H9 (cell line): ENCODE data around the gene PARD3. TPM values are rescaled to one million over a fixed set of nuclear protein-coding genes. Genes with fewer than 3 reads are reported as not detected.

Experiments
- DNase-seq: peaks from one replicate; pipeline ENCODE4 v3.0.0-alpha.2; 2017
- H2AFZ ChIP-seq: one replicate; pipeline ENCODE4 v1.6.1; 2013; ENCODE audit warnings: mild to moderate bottlenecking, low read length, control low read depth, moderate library complexity
- H2AK5ac ChIP-seq: 2 replicates; pipeline ENCODE4 v1.6.1; 2013; ENCODE audit warnings: low read length, control low read depth, mixed read lengths; ENCODE audit not compliant: insufficient read length
- H2BK120ac ChIP-seq: one replicate; pipeline ENCODE4 v1.6.1; 2013; ENCODE audit warnings: low read depth, mild to moderate bottlenecking, low read length, control low read depth, inconsistent platforms; ENCODE audit not compliant: poor library complexity, severe bottlenecking
- H2BK12ac ChIP-seq: 2 replicates; pipeline ENCODE4 v1.6.1; 2013; ENCODE audit warnings: low read length, control low read depth, mixed read lengths, low read depth; ENCODE audit not compliant: insufficient read length
- H2BK15ac ChIP-seq: 2 replicates; pipeline ENCODE4 v1.6.1; 2013; ENCODE audit warnings: low read depth, low read length, control low read depth
- H2BK20ac ChIP-seq: one replicate; pipeline ENCODE4 v1.6.1; 2013; ENCODE audit warnings: low read depth, mild to moderate bottlenecking, low read length, control low read depth, inconsistent platforms; ENCODE audit not compliant: poor library complexity, severe bottlenecking
- H2BK5ac ChIP-seq: 2 replicates; pipeline ENCODE4 v1.6.1; 2013; ENCODE audit warnings: low read length, control low read depth, mixed read lengths; ENCODE audit not compliant: insufficient read length
- H3K14ac ChIP-seq: 2 replicates; pipeline ENCODE4 v1.6.1; 2013; ENCODE audit warnings: low read length, control low read depth; ENCODE audit not compliant: insufficient read depth
- H3K18ac ChIP-seq: 2 replicates; pipeline ENCODE4 v1.6.1; 2013; ENCODE audit warnings: low read depth, mild to moderate bottlenecking, mixed read lengths, low read length, control low read depth; ENCODE audit not compliant: insufficient read length
- H3K23ac ChIP-seq: 2 replicates; pipeline ENCODE4 v1.6.1; 2013; ENCODE audit warnings: low read length, control low read depth, mixed read lengths, low read depth; ENCODE audit not compliant: insufficient read length
- H3K23me2 ChIP-seq: 2 replicates; pipeline ENCODE4 v1.6.1; 2013; ENCODE audit warnings: low read depth, mild to moderate bottlenecking, mixed read lengths, low read length, control low read depth; ENCODE audit not compliant: insufficient read length, poor library complexity, severe bottlenecking
- H3K27ac ChIP-seq: 2 replicates; pipeline ENCODE4 v1.5.1; 2013; ENCODE audit warnings: low read length, control low read depth, mixed read lengths, low read depth; ENCODE audit not compliant: insufficient read length
- H3K27me3 ChIP-seq: 2 replicates; pipeline ENCODE4 v1.6.1; 2013; ENCODE audit warnings: low read length, control low read depth, inconsistent platforms; ENCODE audit not compliant: insufficient read depth
- H3K4ac ChIP-seq: 2 replicates; pipeline ENCODE4 v1.6.1; 2013; ENCODE audit warnings: low read depth, mild to moderate bottlenecking, control low read depth, inconsistent platforms, low read length, moderate library complexity
- H3K4me1 ChIP-seq: 2 replicates; pipeline ENCODE4 v1.6.1; 2013; ENCODE audit warnings: low read length, control low read depth, inconsistent platforms; ENCODE audit not compliant: insufficient read depth
- H3K4me2 ChIP-seq: 2 replicates; pipeline ENCODE4 v1.6.1; 2013; ENCODE audit warnings: low read length, control low read depth, mixed read lengths; ENCODE audit not compliant: insufficient read length, insufficient read depth
- H3K56ac ChIP-seq: 2 replicates; pipeline ENCODE4 v1.6.1; 2013; ENCODE audit warnings: low read depth, mild to moderate bottlenecking, mixed read lengths, low read length, control low read depth; ENCODE audit not compliant: insufficient read length
- H3K79me1 ChIP-seq: 2 replicates; pipeline ENCODE4 v1.6.1; 2013; ENCODE audit warnings: low read depth, mild to moderate bottlenecking, moderate library complexity, low read length, control low read depth, inconsistent platforms; ENCODE audit not compliant: insufficient read depth, poor library complexity, severe bottlenecking
- H3K79me2 ChIP-seq: 2 replicates; pipeline ENCODE4 v1.6.1; 2013; ENCODE audit warnings: low read length, control low read depth, inconsistent platforms; ENCODE audit not compliant: insufficient read depth
- H3K9ac ChIP-seq: 2 replicates; pipeline ENCODE4 v1.6.1; 2013; ENCODE audit warnings: low read length, control low read depth, mixed read lengths; ENCODE audit not compliant: insufficient read length; ENCODE audit errors: extremely low read depth
- H3K9me3 ChIP-seq: one replicate; pipeline ENCODE4 v1.6.1; 2013; ENCODE audit warnings: low read depth, low read length, inconsistent platforms; ENCODE audit not compliant: control insufficient read depth
- H3T11ph ChIP-seq: one replicate; pipeline ENCODE4 v1.6.1; 2013; ENCODE audit warnings: mild to moderate bottlenecking, low read length, control low read depth, inconsistent platforms
- H4K20me1 ChIP-seq: one replicate; pipeline ENCODE4 v1.6.1; 2013; ENCODE audit not compliant: control insufficient read depth, insufficient read length, insufficient read depth
- H4K5ac ChIP-seq: 2 replicates; pipeline ENCODE4 v1.6.1; 2013; ENCODE audit warnings: low read depth, mild to moderate bottlenecking, mixed read lengths, low read length, control low read depth; ENCODE audit not compliant: insufficient read length
- H4K8ac ChIP-seq: replicated peaks from 2 replicates; pipeline ENCODE4 v1.6.1; 2013; ENCODE audit warnings: low read length, control low read depth, mixed read lengths, low read depth; ENCODE audit not compliant: insufficient read length
- H4K91ac ChIP-seq: 2 replicates; pipeline ENCODE4 v1.6.1; 2013; ENCODE audit warnings: low read depth, mild to moderate bottlenecking, moderate library complexity, mixed read lengths, low read length, control low read depth; ENCODE audit not compliant: insufficient read length
- H3K27ac Mint-ChIP-seq, 3 experiments: 2 replicates in 2 of 3; 3 replicates in 1 of 3; pipeline ENCODE4 v1.8.0; 2020 to 2021; ENCODE audit warnings: mixed read lengths in 3 of 3, mild to moderate bottlenecking in 1 of 3, moderate library complexity in 1 of 3
- H3K27me3 Mint-ChIP-seq: 2 replicates; pipeline ENCODE4 v1.8.0; 2021; ENCODE audit warnings: low read depth, mild to moderate bottlenecking, moderate library complexity, mixed read lengths
- H3K36me3 Mint-ChIP-seq, 3 experiments: 2 replicates in 2 of 3; 3 replicates in 1 of 3; pipeline ENCODE4 v1.8.0; 2020 to 2021; ENCODE audit warnings: low read depth in 3 of 3, mixed read lengths in 3 of 3; ENCODE audit not compliant: insufficient read depth in 1 of 3
- H3K4me1 Mint-ChIP-seq, 2 experiments: 2 replicates each; pipeline ENCODE4 v1.8.0; 2020; ENCODE audit warnings: mixed read lengths in 2 of 2
- H3K4me3 Mint-ChIP-seq, 2 experiments: 2 replicates in 1 of 2; 3 replicates in 1 of 2; pipeline ENCODE4 v1.8.0; 2020 to 2021; ENCODE audit warnings: mild to moderate bottlenecking in 2 of 2, mixed read lengths in 2 of 2, moderate library complexity in 1 of 2
- H3K9me3 Mint-ChIP-seq, 2 experiments: 2 replicates in 1 of 2; 3 replicates in 1 of 2; pipeline ENCODE4 v1.8.0; 2020; ENCODE audit warnings: mild to moderate bottlenecking in 2 of 2, mixed read lengths in 2 of 2, moderate library complexity in 1 of 2
- CTCF ChIP-seq: fragments of 200-600 bp; sonication (generic); conservative IDR thresholded peaks from 3 replicates; pipeline ENCODE4 v1.8.0; 2021; ENCODE audit warnings: antibody characterized with exemption, mild to moderate bottlenecking
- WGBS: extraction: QIAGEN DNeasy Blood & Tissue Kit; methylation state at CpG from one replicate; pipeline ENCODE4 v1.1.7; 2013; ENCODE audit warnings: missing lambda C conversion rate, low lambda C conversion rate, mixed read lengths; ENCODE audit not compliant: insufficient read length; ENCODE audit errors: extremely low coverage; 5-methylcytosine and 5-hydroxymethylcytosine counted together
- total RNA-seq: library from RNA; stranded (reverse); gene quantifications from 2 replicates; pipeline ENCODE4 v1.2.1, GENCODE V29; 2021

The PARD3 gene
- total RNA-seq, 1 experiment from 2014 or later, result 44.7 TPM

- no CpG with 5 or more reads among the region's 5 CpGs for WGBS
- DNase-seq, result no peak
These were observed 714.1 kb downstream of the PARD3 start for GRCh38 chr10:34101001-34101400.

More at GRCh38 chr10:34101001-34101400, 714.1 kb downstream of the PARD3 start:
- H3K9me3 ChIP-seq, result no peaks in the 10 kb centered on the region
- H3K4me1 Mint-ChIP-seq, result peaks cover 15 to 18% of the 10 kb centered on the region in 2 experiments
- no peak for TF ChIP-seq CTCF
- H3K27me3 ChIP-seq, result no peaks in the 10 kb centered on the region
- no peak overlapping the region for H3K14ac ChIP-seq
- H4K91ac ChIP-seq, result no peak overlapping the region
- no peak overlapping the region for H3K9ac ChIP-seq
- H2AK5ac ChIP-seq, result no peak overlapping the region
- no peaks in the 10 kb centered on the region; the same call in 1 of the 2 replicates for H3K27me3 Mint-ChIP-seq
- no peak overlapping the region for H2BK120ac ChIP-seq
- H3K56ac ChIP-seq, result no peak overlapping the region
- no peak overlapping the region for H3K27ac ChIP-seq
- peaks cover 0 to 23% (median 3%) of the 10 kb centered on the region in 3 experiments; a peak in 4 of 7 replicates for H3K36me3 Mint-ChIP-seq
- no peak overlapping the region for H3K18ac ChIP-seq
- no peak overlapping the region for H2BK12ac ChIP-seq
- H3K79me1 ChIP-seq, result no peaks in the 10 kb centered on the region
- no peak overlapping the region for H4K8ac ChIP-seq
- no peak overlapping the region for H3K27ac Mint-ChIP-seq
- H3K4me3 Mint-ChIP-seq, result no peak overlapping the region
- H3K4me2 ChIP-seq, result no peak overlapping the region
- H3K23me2 ChIP-seq, result no peaks in the 10 kb centered on the region
- peaks cover 19 to 23% of the 10 kb centered on the region in 2 experiments for H3K9me3 Mint-ChIP-seq
- H2BK20ac ChIP-seq, result no peak overlapping the region
- no peak overlapping the region for H2BK5ac ChIP-seq
- H2BK15ac ChIP-seq, result no peak overlapping the region
- no peak overlapping the region for H4K5ac ChIP-seq
- H3K4ac ChIP-seq, result no peak overlapping the region
- H3T11ph ChIP-seq, result no peak overlapping the region
- no peaks in the 10 kb centered on the region for H4K20me1 ChIP-seq
- H2AFZ ChIP-seq, result no peak overlapping the region
- H3K79me2 ChIP-seq, result no peaks in the 10 kb centered on the region
- H3K23ac ChIP-seq, result no peak overlapping the region
- peaks cover 5% of the 10 kb centered on the region; the same call in 1 of the 2 replicates for H3K4me1 ChIP-seq
